Caki2 (cell line): Measurements from ENCODE around the gene NIT2. TPM values are rescaled to one million over a fixed set of nuclear protein-coding genes. Genes with fewer than 3 reads are reported as not detected.
"Not testable (repeated sequence)": the region's sequence is repeated elsewhere in the genome, so short reads cannot be mapped to it uniquely, and the experiment has no call there.

ENCODE experiments used
- DNase-seq: peaks from one replicate; pipeline ENCODE4 v3.0.0-alpha.2; 2015; ENCODE audit warnings: low read depth
- in situ Hi-C: cut with HindIII; loops from 2 replicates; pipeline ENCODE4 v1.10.0; 2016; ENCODE audit warnings: low sequenced_read_pairs, low pct_unique_long_range_greater_than_20kb, mixed read lengths
- total RNA-seq: library from RNA; depleted of rRNA; stranded (reverse); fragments of >200 nt; shearing (Covaris generic); gene quantifications from 2 replicates; pipeline ENCODE4 v1.2.3, GENCODE V29; 2014; ENCODE audit warnings: low replicate concordance

Gene NIT2
- total RNA-seq, 1 experiment from 2014 or later, result 109 TPM

- no peak for DNase-seq
- in situ Hi-C loops, result no loop called here
Observed at GRCh38 chr3:100333970-100334487, 528 bp upstream of the NIT2 start.

GRCh38 chr3:100335434-100335833 is 877 bp downstream of the NIT2 start:
- DNase-seq, result peak; percentile 19
- in situ Hi-C loops, result no loop called here

- in situ Hi-C loops, DNase-seq: not testable (repeated sequence)
Observed at GRCh38 chr3:100336229-100336628, 1.7 kb downstream of the NIT2 start.

- in situ Hi-C loops, result no loop called here
Observed at GRCh38 chr3:100338911-100339310, 4.4 kb downstream of the NIT2 start.

GRCh38 chr3:100339786-100340185 is 5.2 kb downstream of the NIT2 start:
- no peak for DNase-seq
- in situ Hi-C loops, result no loop called here

More at GRCh38 chr3:100338911-100339310, 4.4 kb downstream of the NIT2 start:
- DNase-seq, result no peak

GRCh38 chr3:100340527-100340926 is 6.0 kb downstream of the NIT2 start:
- in situ Hi-C loops, result no loop called here
- DNase-seq, result no peak

- no peak for DNase-seq
- in situ Hi-C loops, result no loop called here
Observed at GRCh38 chr3:100348727-100349126, 14.2 kb downstream of the NIT2 start.

- in situ Hi-C loops, DNase-seq: not testable (repeated sequence)
Observed at GRCh38 chr3:100351770-100352169, 17.2 kb downstream of the NIT2 start.

- in situ Hi-C loops, result no loop called here
- no peak for DNase-seq
Observed at GRCh38 chr3:100352296-100353231, 18.0 kb downstream of the NIT2 start.

GRCh38 chr3:100354850-100355249 is 20.3 kb downstream of the NIT2 start:
- no peak for DNase-seq
- in situ Hi-C loops, result no loop called here

- in situ Hi-C loops, result no loop called here
- no peak for DNase-seq
Observed at GRCh38 chr3:100358413-100358812, 23.9 kb downstream of the NIT2 start.

GRCh38 chr3:100359035-100359434 is 24.5 kb downstream of the NIT2 start:
- in situ Hi-C loops, result no loop called here
- DNase-seq, result no peak

- in situ Hi-C loops, result no loop called here
- no peak for DNase-seq
Observed at GRCh38 chr3:100360757-100361496, 26.4 kb downstream of the NIT2 start.

- DNase-seq, result no peak
- in situ Hi-C loops, result no loop called here
Observed at GRCh38 chr3:100361897-100362296, 27.3 kb downstream of the NIT2 start.

GRCh38 chr3:100364421-100364820 is 29.9 kb downstream of the NIT2 start:
- DNase-seq, result no peak
- in situ Hi-C loops, result no loop called here

- no peak for DNase-seq
- in situ Hi-C loops, result no loop called here
Observed at GRCh38 chr3:100366424-100366823, 31.9 kb downstream of the NIT2 start.

GRCh38 chr3:100368441-100368840 is 33.9 kb downstream of the NIT2 start:
- in situ Hi-C loops, result no loop called here
- DNase-seq, result no peak

GRCh38 chr3:100370756-100371155 is 36.2 kb downstream of the NIT2 start:
- in situ Hi-C loops, result no loop called here
- DNase-seq, result no peak

- in situ Hi-C loops, result no loop called here
- no peak for DNase-seq
Observed at GRCh38 chr3:100374521-100374920, 40.0 kb downstream of the NIT2 start.
